ACHN (cell line): ENCODE measurements around the gene DNMT3L.
"Not testable (repeated sequence)": the region's sequence is repeated elsewhere in the genome, so short reads cannot be mapped to it uniquely, and the experiment has no call there.

Source experiments
- DNase-seq: peaks from one replicate; pipeline ENCODE4 v3.0.0-alpha.2; 2015
- in situ Hi-C: cut with HindIII; loops from 2 replicates; pipeline ENCODE4 v1.10.0; 2017; ENCODE audit warnings: low sequenced_read_pairs, low pct_ligation_motif_present, low pct_unique_long_range_greater_than_20kb

DNMT3L gene

DNA sequence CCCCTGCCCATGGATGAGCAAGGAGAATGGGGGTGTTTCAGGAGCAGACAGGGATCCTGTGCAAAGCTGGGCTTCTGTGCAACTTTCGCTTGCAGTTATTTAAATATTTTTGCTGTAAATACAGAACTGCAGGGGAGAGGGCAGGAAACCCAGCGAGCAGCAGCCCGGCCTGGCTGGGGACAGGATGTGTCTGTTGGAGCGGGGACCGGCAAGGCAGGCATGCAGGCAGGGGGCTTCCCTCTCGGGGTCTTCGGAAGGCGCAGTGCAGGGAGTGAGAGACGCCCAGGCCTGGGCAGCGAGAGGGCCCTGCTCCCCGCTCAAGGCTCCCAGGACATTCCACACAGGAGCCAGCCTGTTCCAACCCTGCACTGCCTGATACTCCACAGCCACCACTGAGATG lies 22.3 kb upstream of the DNMT3L start:
- in situ Hi-C loops: no loop called here
- DNase-seq: no peak

DNA sequence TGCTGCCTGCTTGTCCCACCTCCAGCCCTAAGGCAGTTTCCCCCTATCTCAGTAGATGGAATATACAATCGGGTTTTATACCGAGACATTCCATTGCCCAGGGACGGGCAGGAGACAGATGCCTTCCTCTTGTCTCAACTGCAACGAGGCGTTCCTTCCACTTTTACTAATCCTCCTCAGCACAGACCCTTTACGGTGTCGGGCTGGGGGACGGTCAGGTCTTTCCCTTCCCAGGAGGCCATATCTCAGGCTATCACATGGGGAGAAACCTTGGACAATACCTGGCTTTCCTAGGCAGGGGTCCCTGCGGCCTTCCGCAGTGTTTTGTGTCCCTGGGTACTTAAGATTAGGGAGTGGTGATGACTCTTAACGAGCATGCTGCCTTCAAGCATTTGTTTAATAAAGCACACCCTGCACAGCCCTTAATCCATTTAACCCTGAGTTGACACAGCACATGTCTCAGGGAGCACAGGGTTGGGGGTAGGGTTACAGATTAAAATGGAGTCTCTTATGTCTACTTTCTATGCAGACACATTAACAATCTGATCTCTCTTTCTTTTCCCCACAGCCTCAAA lies 21.6 kb upstream of the DNMT3L start:
- DNase-seq, in situ Hi-C loops: not testable (repeated sequence)

DNA sequence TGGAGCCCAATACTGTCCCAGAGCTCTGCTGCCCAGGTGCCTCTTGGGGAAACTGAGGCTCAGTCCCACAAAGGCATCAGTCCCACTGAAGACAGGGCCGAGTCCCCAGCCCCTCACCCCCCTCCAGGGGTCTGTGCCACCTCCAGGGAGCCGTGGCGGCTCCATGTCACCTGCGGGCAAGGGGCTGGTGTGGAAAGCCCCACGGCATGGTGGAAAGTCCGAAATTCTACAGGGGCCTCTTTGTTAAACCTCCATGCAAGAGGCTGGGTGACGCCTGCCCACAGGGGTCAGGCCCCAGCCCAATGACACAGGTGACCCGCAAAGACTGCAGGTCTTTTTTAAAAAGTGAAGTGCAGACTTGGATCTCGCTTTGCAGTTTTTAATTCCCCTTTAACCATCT lies 20.7 kb upstream of the DNMT3L start:
- in situ Hi-C loops: no loop called here

DNA sequence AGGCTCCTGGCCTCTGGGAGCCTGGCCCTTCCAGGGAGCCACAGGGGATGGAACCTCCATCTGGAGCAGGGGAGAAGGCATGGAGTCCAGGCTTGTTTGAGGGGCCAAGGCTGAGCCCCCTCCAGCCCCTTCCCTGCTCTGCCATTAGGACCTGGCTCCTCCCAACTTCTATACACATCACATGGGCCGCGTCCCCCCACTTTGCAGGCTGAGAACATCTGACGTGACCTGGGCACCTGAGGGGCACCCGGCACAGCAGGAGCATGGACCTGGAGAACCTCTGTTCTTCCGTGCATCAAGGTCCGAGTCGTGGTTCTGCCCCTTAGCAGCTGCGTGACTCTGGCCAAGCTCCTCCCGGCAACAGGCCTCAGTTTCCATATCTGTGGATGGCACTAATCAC lies 20.1 kb upstream of the DNMT3L start:
- no peak for DNase-seq
- in situ Hi-C loops: no loop called here

More for the DNA sequence above, 20.7 kb upstream of the DNMT3L start:
- no peak for DNase-seq

DNA sequence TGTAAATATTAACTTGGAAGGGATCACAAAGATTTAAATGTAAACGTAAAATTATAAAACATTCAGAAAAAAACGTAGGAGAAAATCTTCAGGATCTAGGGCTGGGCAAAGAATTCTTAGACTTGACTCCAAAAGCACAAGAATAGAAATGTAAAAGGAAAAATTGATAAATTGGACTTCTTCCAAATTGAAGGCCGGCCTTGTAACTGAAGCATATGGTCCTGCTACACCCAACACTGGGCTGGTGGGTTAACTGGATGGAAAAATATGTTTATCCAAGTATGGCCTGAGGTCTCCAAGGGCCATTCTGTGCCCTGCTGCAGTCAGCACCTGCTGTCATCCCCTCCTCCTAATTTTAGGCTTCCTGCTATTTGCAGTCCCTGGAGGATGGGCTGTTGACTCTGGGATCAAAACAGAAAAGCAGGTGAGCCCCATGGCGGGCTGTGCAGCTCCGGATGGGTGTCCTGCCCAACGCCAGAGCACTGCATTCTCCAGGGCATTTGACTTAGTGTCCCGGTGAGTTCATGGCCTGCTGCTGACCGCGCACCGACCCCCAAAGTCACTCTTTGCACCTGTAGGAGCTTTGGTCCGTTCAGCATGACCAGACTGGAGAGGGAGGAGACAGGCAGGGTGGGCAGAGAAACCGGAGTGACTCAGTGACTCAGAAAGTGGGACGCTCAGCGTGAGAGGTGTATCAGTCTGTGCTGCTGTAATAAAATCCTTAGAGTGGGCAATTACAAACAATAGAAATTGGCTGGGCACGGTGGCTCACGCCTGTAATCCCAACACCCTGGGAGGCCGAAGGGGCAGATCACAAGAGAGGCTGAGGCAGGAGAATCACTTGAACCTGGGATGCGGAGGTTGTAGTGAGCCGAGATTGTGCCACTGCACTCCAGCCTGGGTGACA lies 17.9 kb upstream of the DNMT3L start:
- in situ Hi-C loops: no loop called here
- DNase-seq: no peak

DNA sequence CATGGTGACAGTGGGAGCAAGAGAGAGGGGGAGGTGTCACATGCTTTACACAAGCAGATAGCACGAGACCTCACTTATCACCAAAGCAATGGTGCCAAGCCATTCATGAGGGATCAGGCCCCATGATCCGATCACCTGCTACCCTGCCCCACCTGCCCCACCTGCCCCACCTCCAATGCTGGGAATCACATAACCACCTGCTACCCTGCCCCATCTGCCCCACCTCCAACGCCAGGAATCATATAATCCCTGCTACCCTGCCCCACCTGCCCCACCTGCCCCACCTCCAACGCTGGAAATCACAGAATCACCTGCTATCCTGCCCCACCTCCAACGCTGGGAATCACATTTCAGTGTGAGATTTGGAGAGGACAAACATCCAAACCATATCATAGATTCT lies 13.3 kb upstream of the DNMT3L start:
- no peak for DNase-seq
- in situ Hi-C loops: no loop called here

DNA sequence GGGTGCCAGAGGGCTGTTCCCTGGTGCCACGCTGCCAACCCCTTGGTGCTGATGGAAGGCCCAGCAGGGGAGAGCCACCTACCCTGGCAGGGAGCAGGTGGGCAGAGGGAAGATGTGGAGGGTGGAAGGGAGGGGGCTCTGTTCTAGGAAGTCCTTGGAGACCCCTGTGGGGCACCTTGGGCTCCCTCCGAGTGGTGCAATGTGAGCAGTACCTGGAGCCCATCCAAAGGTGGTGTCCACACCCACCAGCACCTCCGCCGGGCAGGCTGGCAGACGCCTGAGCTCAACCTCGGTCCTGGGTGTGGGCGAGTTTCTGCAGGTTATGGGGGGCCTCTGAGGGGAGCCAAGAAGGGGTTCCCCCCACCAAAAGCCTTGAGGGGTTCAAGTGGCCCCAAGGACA lies 11.3 kb upstream of the DNMT3L start:
- DNase-seq: no peak
- in situ Hi-C loops: no loop called here

DNA sequence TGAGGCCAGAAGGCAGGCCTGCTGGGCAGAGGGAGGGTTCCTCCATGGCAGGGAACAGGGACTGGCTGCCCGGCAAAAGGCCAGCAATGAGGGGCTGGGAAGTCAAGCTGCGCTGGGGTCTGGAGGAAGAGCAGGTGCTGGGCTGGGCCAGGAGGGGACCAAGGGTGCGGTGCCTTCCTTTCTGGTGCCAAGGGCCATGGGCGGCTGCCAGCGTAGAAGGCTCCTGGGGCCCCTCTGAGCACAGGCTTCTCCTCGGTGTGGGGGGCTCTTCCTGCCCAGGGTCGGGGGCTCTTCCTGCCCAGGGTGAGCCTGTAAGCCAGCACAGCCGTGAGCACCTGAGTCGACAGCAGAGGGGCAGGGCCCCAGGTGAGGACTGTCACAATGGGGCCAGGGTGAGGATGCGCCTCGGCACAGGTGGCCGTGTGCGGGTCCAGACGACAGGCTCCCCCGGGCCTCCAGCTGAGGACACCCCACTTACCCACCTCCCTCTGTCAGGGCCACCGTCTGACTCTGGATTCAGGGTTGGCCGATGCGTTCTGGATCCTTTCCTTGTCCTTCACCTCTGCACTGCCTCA lies 10.7 kb upstream of the DNMT3L start:
- DNase-seq: no peak
- in situ Hi-C loops: no loop called here

DNA sequence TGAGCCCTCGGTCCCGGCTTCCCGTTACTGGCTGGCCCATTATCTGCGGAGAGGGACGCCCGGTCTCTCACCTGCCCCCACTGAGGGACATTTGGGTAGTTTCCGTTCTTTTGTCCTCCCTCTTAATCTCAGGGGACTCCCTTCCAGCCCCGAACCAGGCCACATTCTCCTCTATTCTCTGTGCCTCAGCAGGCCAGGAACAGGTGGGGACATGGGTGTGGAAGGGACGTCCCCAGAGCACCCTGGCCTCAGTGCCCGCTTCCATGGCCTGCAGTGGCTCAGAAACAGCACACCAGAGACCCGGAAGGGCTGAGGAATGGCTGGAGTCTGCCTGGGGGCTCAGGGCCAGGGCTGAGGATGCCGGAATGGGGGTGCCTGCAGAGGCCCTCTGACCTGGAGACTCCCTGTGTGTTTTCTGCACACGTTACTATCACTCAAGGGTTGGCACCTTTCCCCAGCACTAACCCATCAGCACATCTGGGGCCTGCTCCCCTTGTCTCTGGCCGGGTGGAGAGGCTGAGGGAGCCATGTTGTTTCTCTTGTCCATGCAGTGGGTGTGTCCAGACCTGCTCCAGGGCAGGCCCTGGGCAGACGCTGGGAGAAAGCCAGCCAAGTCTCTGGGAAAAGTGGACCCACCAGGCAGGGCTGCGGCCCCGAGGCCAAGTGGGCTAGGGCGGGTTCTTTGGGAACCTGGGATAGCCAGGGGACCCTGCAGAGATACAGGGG lies 10.0 kb upstream of the DNMT3L start:
- in situ Hi-C loops: no loop called here
- DNase-seq: no peak

DNA sequence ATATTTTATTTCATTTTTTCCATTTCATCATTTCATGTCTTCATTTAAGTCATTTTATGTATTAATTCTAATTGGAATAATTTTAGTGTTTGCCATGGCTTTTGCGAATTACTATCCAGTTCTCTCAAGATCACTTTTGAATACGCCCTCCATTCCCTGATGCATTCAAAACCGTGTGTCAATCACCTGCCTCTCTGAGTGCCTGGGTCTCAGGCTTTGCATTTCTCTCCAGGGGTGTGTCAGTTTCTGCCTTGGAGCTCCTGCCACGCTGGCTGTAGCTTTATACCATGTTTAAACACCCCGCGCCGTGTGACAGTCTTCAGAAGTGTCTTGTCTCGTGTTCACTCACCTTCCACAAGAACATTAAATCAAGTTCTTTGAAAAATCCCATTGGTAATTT lies 7.4 kb upstream of the DNMT3L start:
- no peak for DNase-seq
- in situ Hi-C loops: no loop called here

DNA sequence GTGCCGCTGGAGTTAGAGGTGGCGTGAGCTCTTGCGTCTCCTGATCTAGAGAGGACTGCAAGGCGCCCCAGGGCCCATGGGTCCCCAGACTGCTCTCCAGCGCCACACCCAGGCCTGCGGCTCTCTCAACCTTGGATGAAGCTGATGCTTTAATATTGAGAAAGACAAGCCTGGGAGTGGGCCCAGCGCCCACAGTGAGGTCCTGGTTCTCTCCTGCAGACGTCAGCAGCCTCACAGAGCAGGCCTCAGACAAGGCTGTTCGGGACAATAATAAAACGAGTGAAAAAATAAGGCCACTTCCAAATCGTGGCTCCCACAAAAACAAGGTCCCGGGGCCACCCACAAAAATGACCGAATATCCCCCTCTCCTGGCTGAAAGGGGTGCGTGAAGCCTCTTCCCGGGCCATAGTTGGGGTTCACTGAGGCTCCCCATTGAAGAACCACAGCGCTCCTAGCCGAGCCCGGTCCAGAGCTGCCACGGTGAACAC lies 6.0 kb upstream of the DNMT3L start:
- DNase-seq: no peak
- in situ Hi-C loops: no loop called here

DNA sequence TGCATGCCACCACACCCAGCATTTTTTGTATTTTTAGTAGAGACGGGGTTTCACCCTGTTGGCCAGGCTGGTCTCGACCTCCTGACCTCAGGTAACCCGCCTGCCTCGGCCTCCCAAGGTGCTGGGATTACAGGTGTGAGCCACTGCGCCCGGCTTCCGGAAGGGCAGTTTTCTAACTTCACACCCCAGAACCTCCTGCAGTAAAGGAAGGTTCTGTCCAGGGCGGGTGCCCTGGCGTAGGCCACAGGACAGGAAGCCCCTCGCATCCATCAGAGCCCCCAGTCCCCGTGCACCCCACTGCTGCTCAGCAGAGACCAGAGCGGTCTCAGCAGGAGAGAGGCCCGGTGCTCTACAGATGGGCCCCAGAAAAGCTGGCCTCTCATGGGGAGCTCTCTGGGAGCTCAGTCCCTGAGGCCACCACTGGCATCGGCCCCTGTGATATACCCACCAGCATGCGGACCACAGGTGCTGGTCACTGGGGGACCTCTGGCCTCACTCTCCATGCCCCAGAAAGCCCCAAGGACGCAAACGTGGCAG lies 4.1 kb upstream of the DNMT3L start:
- in situ Hi-C loops: no loop called here
- no peak for DNase-seq

DNA sequence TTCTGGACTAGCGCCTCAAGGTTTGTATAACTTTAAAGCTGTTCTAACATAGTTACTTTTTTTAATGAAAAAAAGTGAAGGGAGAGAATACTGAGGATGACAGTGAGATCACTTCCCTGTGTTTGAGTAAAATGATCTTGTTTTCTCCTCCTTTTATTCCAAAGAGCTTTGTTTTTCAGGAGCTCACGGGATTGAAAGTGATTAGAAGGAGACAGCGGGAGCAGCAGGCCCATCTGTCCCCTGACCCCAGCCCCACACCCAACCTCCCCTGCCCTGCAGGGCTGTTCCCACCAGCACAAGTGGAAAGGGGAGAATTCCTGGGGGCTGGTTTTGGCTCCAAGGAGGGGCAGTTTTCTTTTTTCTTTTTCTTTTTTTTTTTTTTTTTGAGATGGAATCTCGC lies 2.1 kb upstream of the DNMT3L start:
- DNase-seq: no peak
- in situ Hi-C loops: no loop called here

DNA sequence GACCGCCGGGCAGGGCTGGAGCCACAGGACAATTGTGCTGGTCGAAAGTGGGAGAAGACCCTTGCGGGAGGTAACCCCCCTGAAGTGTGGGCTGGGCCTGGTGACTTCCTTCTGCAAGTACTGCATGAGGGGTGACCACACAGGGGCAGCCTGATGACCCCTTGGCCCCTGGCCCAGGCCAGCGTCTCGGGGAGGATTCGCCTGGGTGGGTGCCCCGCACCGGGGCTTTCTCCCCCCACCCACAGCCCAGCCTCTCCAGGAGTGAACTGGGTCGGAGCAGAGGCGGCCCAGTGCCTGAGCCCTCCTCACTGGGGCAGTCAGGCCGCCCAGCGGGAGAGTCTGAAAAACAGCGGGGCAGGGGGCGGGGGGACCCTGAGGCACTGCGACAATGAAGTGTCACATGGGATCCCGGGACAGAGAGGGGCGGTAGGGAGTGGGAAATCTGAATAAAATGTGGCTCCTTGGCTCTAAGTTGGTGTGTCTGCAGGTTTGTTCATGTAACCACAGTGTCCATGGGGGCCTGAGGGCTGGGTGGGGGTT lies 1.6 kb upstream of the DNMT3L start:
- no peak for DNase-seq

DNA sequence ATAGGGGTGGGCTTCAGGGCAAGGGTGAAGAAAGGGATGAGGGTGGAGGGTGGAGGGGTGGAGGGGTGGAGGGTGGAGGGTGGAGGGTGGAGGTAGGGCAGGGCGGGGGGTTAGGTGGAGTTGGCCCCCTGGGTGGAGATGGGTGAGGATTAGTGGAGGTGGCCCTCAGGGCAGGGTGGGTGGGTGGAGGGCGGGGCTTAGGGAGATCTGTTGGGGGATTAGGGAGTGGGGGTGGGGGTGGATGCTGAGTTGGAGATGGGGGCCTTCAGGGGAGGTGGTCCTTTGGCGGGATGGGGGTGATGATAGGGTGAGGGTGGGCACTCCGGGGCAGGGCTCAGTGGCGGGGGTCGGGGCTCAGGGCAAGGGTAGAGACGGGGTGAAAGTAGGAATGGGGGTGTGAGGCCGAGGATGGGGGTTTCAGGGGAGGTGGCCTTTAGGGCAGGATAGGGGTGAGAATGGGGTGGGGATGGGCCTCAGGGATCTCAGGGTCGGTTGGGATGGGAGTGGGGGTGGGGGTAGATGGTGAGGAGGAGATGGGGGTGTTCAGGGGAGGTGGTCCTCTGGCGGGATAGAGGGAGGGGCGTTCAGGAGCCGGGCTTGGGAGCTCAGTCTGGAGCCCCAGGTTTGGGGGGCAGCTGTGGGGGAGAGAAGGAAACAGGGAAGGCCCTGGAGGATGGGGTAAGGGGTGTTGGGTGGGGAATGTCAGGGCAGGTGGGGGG lies 800 bp upstream of the DNMT3L start:
- DNase-seq: no peak
- in situ Hi-C loops: no loop called here

More for the DNA sequence above, 1.6 kb upstream of the DNMT3L start:
- in situ Hi-C loops: no loop called here

DNA sequence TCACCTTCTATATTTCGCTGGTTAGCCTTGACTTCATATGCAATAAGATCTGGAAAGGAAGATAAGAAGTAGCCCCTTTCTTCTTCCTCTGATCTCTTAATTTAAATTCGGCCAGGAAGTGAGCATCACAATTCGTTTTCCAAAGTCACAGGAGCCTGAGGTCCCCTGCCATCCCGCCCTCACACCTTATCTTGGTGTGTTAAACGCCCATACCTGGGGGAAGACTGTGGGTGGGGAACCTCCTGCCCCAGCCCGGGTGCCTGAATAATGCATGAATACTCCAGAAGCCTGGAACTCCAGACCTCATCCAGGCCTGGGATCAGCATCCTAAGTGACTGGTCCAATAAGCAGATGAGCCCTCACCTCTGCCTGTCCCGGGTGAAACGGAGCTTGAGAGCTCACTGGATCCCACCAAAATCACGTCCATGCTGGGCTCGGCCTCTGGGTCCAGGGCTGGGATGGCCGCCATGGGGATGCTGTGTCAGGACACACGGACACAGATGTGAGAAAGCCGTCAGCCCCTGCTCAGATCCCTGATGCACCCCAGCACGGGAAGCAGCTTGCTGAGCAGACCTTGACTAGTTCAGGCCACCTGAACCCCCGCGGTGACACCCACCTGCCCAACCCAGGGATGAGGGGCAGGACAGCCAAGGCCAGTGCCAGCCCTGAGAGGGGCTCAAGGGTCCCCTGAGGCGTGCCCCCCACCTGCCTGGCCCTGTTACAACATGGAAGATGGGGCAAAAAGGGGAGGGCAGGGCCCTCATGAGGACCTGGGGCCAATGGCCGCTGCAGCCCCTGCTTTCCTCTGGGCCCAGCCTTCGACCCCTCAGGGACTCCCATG lies 686 bp downstream of the DNMT3L start:
- in situ Hi-C loops: no loop called here
- no peak for DNase-seq

DNA sequence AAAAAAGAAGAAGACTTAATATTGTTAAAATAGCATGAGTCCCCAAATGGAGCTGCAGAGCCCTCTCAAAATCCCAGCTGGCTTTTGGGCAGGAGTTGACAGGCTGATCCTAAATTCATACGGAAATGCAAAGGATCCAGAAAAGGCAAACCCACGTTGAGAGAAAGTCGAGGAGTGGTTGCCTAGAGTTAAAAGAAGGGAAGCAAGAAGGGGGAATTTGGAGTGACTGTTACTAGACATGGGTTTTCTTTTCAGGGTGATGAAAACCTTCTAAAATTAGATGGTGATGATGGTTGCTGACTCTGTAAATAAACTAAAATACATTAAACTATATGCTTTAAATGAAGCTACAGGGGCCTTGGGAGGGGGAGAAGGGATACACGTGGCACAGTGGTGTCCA lies 1.6 kb downstream of the DNMT3L start:
- in situ Hi-C loops: no loop called here
- DNase-seq: no peak
